Neuronal stem cell (in vitro differentiated cells): ENCODE data around the gene NOP53.
"Not testable (repeated sequence)": the region's sequence is repeated elsewhere in the genome, so short reads cannot be mapped to it uniquely, and the experiment has no call there.

Experiments used
- DNase-seq: peaks from one replicate; pipeline ENCODE4 v3.0.0-alpha.2; 2013; ENCODE audit warnings: low spot score
- H2AFZ ChIP-seq: one replicate; pipeline ENCODE4 v1.6.1; 2013; ENCODE audit warnings: mild to moderate bottlenecking, low read length, inconsistent platforms
- H2AK5ac ChIP-seq: 2 replicates; pipeline ENCODE4 v1.6.1; 2013; ENCODE audit warnings: low read depth, mild to moderate bottlenecking, inconsistent platforms, low read length, moderate library complexity, mixed read lengths
- H2BK120ac ChIP-seq: 2 replicates; pipeline ENCODE4 v1.6.1; 2013; ENCODE audit warnings: low read depth, mild to moderate bottlenecking, inconsistent platforms, low read length, moderate library complexity, mixed read lengths
- H2BK12ac ChIP-seq: one replicate; pipeline ENCODE4 v1.6.1; 2013; ENCODE audit warnings: low read length, inconsistent platforms
- H2BK15ac ChIP-seq: 2 replicates; pipeline ENCODE4 v1.6.1; 2013; ENCODE audit warnings: mild to moderate bottlenecking, low read length, inconsistent platforms, mixed read lengths
- H2BK5ac ChIP-seq: one replicate; pipeline ENCODE4 v1.6.1; 2013; ENCODE audit warnings: inconsistent platforms, mild to moderate bottlenecking, low read length, moderate library complexity
- H3K14ac ChIP-seq: one replicate; pipeline ENCODE4 v1.6.1; 2013; ENCODE audit warnings: low read length, inconsistent platforms
- H3K18ac ChIP-seq: 2 replicates; pipeline ENCODE4 v1.6.1; 2013; ENCODE audit warnings: low read length, inconsistent platforms
- H3K23ac ChIP-seq: 2 replicates; pipeline ENCODE4 v1.6.1; 2013; ENCODE audit warnings: low read depth, mild to moderate bottlenecking, mixed read lengths, low read length, inconsistent platforms; ENCODE audit not compliant: poor library complexity
- H3K27ac ChIP-seq: replicated peaks from 3 replicates; pipeline ENCODE4 v1.5.1; 2013; ENCODE audit warnings: low read length, inconsistent platforms
- H3K27me3 ChIP-seq, 3 experiments: 2 replicates each; pipeline ENCODE4 v1.6.1; 2013; ENCODE audit warnings: low read length in 3 of 3, mild to moderate bottlenecking in 2 of 3, inconsistent platforms in 1 of 3, low read depth in 1 of 3, mixed read lengths in 1 of 3, moderate library complexity in 1 of 3; ENCODE audit not compliant: control insufficient read depth in 3 of 3, insufficient read depth in 3 of 3
- H3K36me3 ChIP-seq, 2 donors: replicated peaks in 1 of 2; 2 replicates each; pipeline ENCODE4 v1.6.1; 2013; ENCODE audit warnings: low read length in 2 of 2; ENCODE audit not compliant: control insufficient read depth in 2 of 2, insufficient read depth in 2 of 2
- H3K4ac ChIP-seq: 2 replicates; pipeline ENCODE4 v1.6.1; 2013; ENCODE audit warnings: inconsistent platforms, mild to moderate bottlenecking, low read length, moderate library complexity
- H3K4me1 ChIP-seq, 2 donors: 1 replicate in 1 of 2; 2 replicates in 1 of 2; pipeline ENCODE4 v1.6.1; 2013; ENCODE audit warnings: low read length in 2 of 2, low read depth in 1 of 2; ENCODE audit not compliant: control insufficient read depth in 2 of 2, insufficient read depth in 1 of 2
- H3K4me2 ChIP-seq: one replicate; pipeline ENCODE4 v1.6.1; 2013; ENCODE audit warnings: mild to moderate bottlenecking, low read length, inconsistent platforms; ENCODE audit not compliant: insufficient read depth, poor library complexity, severe bottlenecking
- H3K4me3 ChIP-seq, 2 donors: 2 replicates each; pipeline ENCODE4 v1.5.1; 2013; ENCODE audit warnings: low read length in 2 of 2, mild to moderate bottlenecking in 2 of 2, inconsistent platforms in 1 of 2, moderate library complexity in 1 of 2
- H3K79me1 ChIP-seq: one replicate; pipeline ENCODE4 v1.6.1; 2013; ENCODE audit warnings: low read depth, mild to moderate bottlenecking, inconsistent platforms, low read length, moderate library complexity
- H3K9ac ChIP-seq: one replicate; pipeline ENCODE4 v1.6.1; 2013; ENCODE audit warnings: mild to moderate bottlenecking, low read depth, low read length, inconsistent platforms; ENCODE audit not compliant: poor library complexity
- H3K9me3 ChIP-seq, 2 donors: replicated peaks in 1 of 2; 2 replicates each; pipeline versions ENCODE3 to v1.6.1; 2013; ENCODE audit warnings: low read length in 2 of 2, mild to moderate bottlenecking in 2 of 2, inconsistent platforms in 1 of 2, low read depth in 1 of 2, mixed read lengths in 1 of 2, moderate library complexity in 1 of 2; ENCODE audit not compliant: control insufficient read depth in 2 of 2, insufficient read depth in 1 of 2
- H4K8ac ChIP-seq: one replicate; pipeline ENCODE4 v1.6.1; 2013; ENCODE audit warnings: low read depth, mild to moderate bottlenecking, inconsistent platforms, low read length, moderate library complexity
- H4K91ac ChIP-seq: one replicate; pipeline ENCODE4 v1.6.1; 2013; ENCODE audit warnings: low read length, low read depth, mild to moderate bottlenecking, inconsistent platforms; ENCODE audit not compliant: poor library complexity
- WGBS, 2 donors: extraction: QIAGEN DNeasy Blood & Tissue Kit; methylation state at CpG; one replicate each; pipeline ENCODE4 v1.1.7; 2013; ENCODE audit warnings: missing lambda C conversion rate in 2 of 2, mixed read lengths in 1 of 2; ENCODE audit not compliant: insufficient read length in 2 of 2, insufficient replicate concordance in 1 of 2; ENCODE audit errors: extremely low coverage in 2 of 2; 5-methylcytosine and 5-hydroxymethylcytosine counted together

The NOP53 gene

GRCh38 chr19:47786566-47786965 lies 41.2 kb downstream of the NOP53 start:
- no peak overlapping the region for H2AFZ ChIP-seq
- no peaks in the 10 kb centered on the region for H3K27me3 ChIP-seq
- WGBS, 2 donors = no CpG with 5 or more reads among the region's 7 CpGs
- no peak overlapping the region for H2BK120ac ChIP-seq
- H3K4me1 ChIP-seq = no peaks in the 10 kb centered on the region
- no peak overlapping the region for H3K27ac ChIP-seq
- no peak overlapping the region for H2BK15ac ChIP-seq
- H3K14ac ChIP-seq = no peak overlapping the region
- no peak overlapping the region for H3K9ac ChIP-seq
- no peak overlapping the region for H4K8ac ChIP-seq
- H2BK5ac ChIP-seq = no peak overlapping the region
- no peak overlapping the region for H2BK12ac ChIP-seq
- no peak overlapping the region for H3K4me3 ChIP-seq
- no peak overlapping the region for H3K4me2 ChIP-seq
- peaks cover 20 to 49% of the 10 kb centered on the region in 2 donors for H3K36me3 ChIP-seq
- H2AK5ac ChIP-seq = no peak overlapping the region
- no peaks in the 10 kb centered on the region for H3K9me3 ChIP-seq
- H3K79me1 ChIP-seq = peaks cover 2% of the 10 kb centered on the region
- H3K18ac ChIP-seq = no peak overlapping the region
- no peak overlapping the region for H3K4ac ChIP-seq
- H3K23ac ChIP-seq = no peak overlapping the region
- DNase-seq = no peak
- H4K91ac ChIP-seq = no peak overlapping the region

DNA sequence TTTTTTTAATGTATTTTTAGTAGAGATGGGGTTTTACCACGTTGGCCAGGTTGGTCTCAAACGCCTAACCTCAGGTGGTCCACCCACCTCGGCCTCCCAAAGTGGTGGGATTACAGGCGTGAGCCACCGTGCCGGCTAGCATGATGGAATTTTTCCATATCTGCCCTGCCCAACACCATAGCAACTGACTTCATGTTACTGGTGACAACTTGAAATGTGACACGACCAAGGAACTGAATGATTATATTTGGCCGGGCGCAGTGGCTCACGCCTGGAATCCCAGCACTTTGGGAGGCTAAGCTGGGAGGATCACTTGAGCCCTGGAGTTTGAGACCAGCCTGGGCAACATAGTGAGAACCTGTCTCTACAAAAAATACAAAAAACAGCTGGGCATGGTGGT lies 42.0 kb downstream of the NOP53 start:
- not testable (repeated sequence) for H3K23ac ChIP-seq, H2BK5ac ChIP-seq, H3K4me2 ChIP-seq, H2AFZ ChIP-seq, DNase-seq, H2BK12ac ChIP-seq, H4K8ac ChIP-seq, H3K4ac ChIP-seq, H3K9me3 ChIP-seq, H3K9ac ChIP-seq, H3K18ac ChIP-seq, H2BK15ac ChIP-seq, H3K79me1 ChIP-seq, H3K27ac ChIP-seq, H2BK120ac ChIP-seq, H3K4me1 ChIP-seq, H3K4me3 ChIP-seq, H3K14ac ChIP-seq, H4K91ac ChIP-seq, H2AK5ac ChIP-seq, H3K27me3 ChIP-seq
- WGBS, 2 donors = no CpG with 5 or more reads among the region's 10 CpGs
- peaks cover 15 to 41% of the 10 kb centered on the region in 2 donors for H3K36me3 ChIP-seq

DNA sequence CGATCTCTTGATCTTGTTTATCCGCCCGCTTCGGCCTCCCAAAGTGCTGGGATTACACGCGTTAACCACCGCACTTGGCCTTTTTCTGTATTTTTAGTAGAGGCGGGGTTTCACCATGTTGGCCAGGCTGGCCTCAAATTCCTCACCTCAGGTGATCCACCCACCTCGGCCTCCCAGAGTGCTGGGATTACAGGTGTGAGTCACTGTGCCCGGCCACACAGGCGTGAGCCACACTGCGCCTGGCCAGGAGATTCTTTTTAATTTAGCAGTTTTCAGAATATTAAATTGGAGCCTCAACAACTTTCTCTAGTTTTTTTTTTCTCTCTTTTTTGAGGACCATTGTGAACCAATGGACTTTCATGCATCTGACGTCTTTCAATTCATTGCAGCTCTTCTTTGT lies 44.5 kb downstream of the NOP53 start:
- H3K79me1 ChIP-seq, H3K9ac ChIP-seq, H2BK5ac ChIP-seq, H3K23ac ChIP-seq, H3K27me3 ChIP-seq, H3K18ac ChIP-seq, H2AK5ac ChIP-seq, H3K4me1 ChIP-seq, H4K8ac ChIP-seq, H2BK12ac ChIP-seq, H4K91ac ChIP-seq, H3K14ac ChIP-seq, H3K27ac ChIP-seq, H2BK15ac ChIP-seq, H3K4me3 ChIP-seq, H2AFZ ChIP-seq, H2BK120ac ChIP-seq, DNase-seq, H3K9me3 ChIP-seq, H3K4me2 ChIP-seq, H3K4ac ChIP-seq: not testable (repeated sequence)
- peaks cover 4 to 20% of the 10 kb centered on the region in 2 donors for H3K36me3 ChIP-seq
- no CpG with 5 or more reads among the region's 13 CpGs for WGBS, 2 donors

DNA sequence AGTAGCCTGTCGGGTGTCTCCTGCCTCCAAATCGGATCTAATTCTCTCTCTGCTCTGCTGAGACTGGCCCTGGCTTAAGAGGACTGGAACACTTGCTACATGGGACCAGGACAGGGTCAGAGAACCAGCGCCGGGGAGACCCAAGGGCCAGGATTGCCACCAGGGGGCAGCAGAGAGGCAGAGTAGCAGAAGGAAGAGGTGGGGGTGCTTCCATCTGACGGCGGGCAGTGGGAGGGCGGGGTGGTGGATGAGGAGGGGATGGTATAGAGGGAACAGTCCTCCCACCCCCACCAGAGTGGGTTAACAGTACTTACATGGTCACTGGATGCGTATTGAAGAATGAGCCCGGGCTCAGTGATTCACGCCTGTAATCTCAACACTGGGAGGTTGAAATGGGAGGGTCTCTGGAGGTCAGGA lies 45.1 kb downstream of the NOP53 start:
- H3K27me3 ChIP-seq = no peaks in the 10 kb centered on the region

More for the DNA sequence above, 45.1 kb downstream of the NOP53 start:
- H2BK15ac ChIP-seq = no peak overlapping the region
- H3K14ac ChIP-seq = no peak overlapping the region
- peaks cover 1% of the 10 kb centered on the region for H3K79me1 ChIP-seq
- no peak overlapping the region for H2BK5ac ChIP-seq
- peaks cover 2 to 15% of the 10 kb centered on the region in 2 donors for H3K36me3 ChIP-seq
- WGBS, 2 donors = no CpG with 5 or more reads among the region's 10 CpGs
- DNase-seq = peak; percentile 80
- H3K18ac ChIP-seq = peak overlapping the region; percentile 67
- H4K8ac ChIP-seq = no peak overlapping the region
- no peak overlapping the region for H2AK5ac ChIP-seq
- H2AFZ ChIP-seq = no peak overlapping the region
- H2BK120ac ChIP-seq = no peak overlapping the region
- no peak overlapping the region for H3K4ac ChIP-seq
- H3K9ac ChIP-seq = no peak overlapping the region
- H3K9me3 ChIP-seq = peaks cover 2 to 5% of the 10 kb centered on the region in 2 donors
- H4K91ac ChIP-seq = no peak overlapping the region
- H3K27ac ChIP-seq = peak overlapping the region; percentile 56
- no peak overlapping the region for H2BK12ac ChIP-seq
- no peak overlapping the region for H3K23ac ChIP-seq
- no peak overlapping the region for H3K4me2 ChIP-seq
- H3K4me3 ChIP-seq = no peak overlapping the region
- no peaks in the 10 kb centered on the region for H3K4me1 ChIP-seq
